Islet precursor cell (in vitro differentiated cells): ENCODE measurements around the gene GMPPB.

Source experiments
- DNase-seq: peaks from one replicate; pipeline ENCODE4 v3.0.0-alpha.2; 2018

GMPPB gene

GRCh38 chr3:49727924-49728361, 4.2 kb upstream of the GMPPB start:
- peak; percentile 41 for DNase-seq

DNA sequence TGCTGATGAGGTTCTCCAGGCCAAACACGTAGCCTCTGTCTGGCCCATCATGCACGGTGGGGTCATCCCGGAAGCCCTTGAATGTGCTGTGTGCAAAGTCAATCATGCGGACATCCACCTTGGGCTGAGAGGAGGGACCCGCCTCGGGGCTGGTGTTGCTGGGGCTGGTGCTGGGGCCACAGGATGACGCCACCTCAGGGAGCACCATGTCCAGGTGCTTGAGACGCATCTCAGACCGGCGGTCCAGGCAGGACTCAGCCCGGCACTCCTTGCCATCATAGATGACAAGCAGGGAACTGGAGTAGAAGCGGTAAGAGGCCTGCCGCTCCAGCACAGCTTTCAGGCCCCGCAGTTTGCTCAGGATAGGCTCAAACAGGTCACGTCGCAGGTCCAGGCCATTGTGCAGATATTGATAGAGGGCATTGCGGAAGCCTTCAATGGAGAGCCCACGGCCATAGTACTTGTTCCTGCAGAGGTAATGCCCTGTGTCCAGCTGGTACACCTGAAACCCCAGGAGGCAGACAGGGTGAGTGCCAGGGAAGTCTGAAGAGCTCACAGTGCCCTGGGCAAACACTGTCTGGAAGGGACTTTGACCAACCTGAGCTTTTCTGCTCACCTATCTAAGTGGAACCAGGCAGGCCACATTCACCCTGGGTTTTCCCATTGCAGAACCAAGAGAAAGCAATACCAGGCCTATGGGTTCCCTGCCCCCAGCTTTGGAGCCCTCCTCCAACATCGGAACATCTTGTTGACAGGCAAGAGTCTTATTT, 3.6 kb upstream of the GMPPB start:
- DNase-seq, result peak; percentile 41

DNA sequence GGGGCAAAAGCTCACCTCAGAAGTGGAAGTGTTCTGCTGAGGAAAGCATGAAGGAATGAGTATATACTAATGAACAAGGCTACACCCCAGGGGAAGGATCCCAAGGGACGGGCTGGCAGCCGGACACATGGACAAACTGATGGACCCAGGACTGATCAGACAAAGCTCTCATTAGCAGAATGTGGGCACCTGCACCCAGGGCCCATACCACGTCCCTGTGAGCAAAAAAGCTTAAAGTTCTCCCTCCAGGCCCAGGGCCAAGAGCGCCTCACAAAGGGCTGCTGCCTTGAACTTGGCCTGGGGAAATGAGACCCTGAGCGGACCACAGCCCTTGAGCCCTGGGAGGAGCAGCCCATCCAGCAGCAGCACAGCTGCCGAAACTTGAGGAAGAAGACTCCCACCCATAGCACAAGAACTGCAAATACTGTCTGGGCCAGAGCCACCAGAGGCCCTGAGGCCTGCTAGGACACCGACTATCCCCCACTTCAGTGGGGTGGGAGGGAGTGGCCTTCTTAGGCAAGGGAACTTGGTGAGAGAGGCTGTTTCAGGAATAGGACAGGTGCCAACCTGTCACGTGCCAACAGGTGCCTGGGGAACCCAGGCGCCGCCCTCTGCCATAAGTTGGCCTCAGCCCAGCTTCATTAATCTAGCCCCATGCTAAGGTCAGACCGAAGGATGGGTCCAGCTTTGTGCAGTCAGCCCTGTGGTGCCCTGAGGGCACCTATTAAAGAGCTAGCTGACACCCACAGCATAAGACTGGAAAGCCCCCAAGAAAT, 2.3 kb upstream of the GMPPB start:
- peak; percentile 45 for DNase-seq

DNA sequence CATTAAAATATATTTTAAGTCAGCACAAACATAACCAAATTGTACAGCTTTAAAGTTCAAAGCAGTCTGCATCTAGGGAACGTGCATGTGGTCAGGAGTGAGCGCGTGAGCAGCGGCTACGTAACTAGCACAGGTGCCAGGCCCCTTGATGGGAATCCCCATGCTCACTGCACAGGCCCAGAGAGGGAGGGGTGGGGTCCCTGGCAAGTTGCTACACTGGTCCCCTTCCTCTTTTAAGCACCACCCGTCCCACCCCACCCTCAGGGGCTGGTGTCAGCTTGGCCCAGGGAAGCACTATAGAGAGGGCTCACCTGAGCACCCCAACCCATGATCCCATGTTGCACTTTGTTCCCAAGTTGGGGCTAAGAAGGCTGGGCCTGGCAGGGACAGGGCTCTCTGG, 835 bp upstream of the GMPPB start:
- peak; percentile 54 for DNase-seq

GRCh38 chr3:49723296-49723627, 489 bp downstream of the GMPPB start:
- DNase-seq, result peak; percentile 74

DNA sequence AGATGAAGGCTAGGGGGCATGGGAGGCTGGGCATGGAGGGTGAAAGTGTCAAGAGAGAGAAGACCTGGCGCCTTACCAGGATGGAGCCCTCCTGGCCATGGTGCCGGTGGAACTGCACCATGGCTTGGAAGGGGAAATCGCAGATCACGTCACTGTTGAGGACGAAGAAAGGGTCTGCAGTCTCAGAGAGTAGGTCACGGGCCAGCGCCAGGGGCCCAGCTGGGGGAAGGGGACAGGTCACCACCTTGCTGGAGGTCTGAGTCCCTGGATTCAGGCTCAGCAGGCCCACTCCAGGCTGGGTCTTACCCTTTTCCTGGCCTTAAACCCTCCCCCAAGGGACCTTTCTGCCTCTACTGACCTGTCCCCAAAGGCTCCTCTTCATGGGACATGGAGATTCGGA, 855 bp downstream of the GMPPB start:
- DNase-seq, result no peak

GRCh38 chr3:49721896-49722781, 1.6 kb downstream of the GMPPB start:
- DNase-seq, result peak; percentile 46

DNA sequence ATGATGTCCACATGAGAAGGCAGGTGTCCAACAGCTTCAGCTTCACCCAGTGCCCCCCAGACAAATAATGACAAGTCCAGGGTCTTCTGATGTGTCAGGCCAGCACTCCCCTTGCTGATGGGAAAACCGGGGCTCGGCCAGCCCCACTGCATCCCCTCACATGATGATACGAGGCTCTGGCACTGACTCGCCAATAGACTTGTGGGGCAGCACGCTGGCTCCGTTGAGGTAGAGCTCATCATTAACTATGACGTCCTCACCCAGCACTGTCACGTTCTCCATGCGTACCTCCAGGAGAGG, 2.2 kb downstream of the GMPPB start:
- peak; percentile 48 for DNase-seq

GRCh38 chr3:49720855-49721595, 2.7 kb downstream of the GMPPB start:
- peak; percentile 49 for DNase-seq

DNA sequence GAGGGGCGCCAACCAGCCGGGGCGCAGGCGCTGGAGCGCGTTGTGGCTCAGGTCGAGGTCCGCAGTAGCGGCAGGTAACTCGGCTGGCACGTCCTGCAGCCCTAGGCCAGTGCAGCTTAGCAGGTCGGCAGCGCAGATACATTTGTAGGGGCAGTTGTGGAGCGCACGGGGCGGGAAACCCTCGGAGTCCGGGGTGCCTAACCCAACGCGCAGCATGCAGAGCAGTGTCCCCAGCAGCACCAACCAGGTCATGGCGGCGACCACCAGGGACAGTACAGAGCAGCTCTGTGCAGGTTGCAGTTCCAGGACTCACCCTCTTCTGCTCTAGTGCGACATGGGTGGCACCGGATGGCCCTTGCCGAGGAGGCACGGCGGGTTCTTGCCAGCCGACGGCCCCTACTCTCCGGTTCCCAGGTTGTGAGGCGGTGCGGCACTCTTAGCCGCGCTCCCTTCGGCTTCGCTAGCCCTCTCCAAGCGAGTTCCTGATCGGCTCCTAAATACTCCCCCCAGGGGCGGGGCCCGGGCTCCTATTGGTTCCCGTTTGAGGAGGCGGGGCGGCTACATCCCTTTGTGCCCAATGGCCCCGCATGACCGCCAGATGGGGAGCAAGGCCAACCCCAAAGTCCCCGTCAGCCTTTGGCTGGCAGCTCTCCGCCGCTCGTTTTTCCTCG, 4.4 kb downstream of the GMPPB start, which contains the start of gene AMIGO3:
AMIGO3 (minus strand) TSS at position 471 of the 671 bp plus-strand sequence; CDS start at position 252, 219 bp downstream.
- DNase-seq, result peak; percentile 96

- peak; percentile 63 for DNase-seq
Observed at GRCh38 chr3:49718858-49719213, 4.9 kb downstream of the GMPPB start.

DNA sequence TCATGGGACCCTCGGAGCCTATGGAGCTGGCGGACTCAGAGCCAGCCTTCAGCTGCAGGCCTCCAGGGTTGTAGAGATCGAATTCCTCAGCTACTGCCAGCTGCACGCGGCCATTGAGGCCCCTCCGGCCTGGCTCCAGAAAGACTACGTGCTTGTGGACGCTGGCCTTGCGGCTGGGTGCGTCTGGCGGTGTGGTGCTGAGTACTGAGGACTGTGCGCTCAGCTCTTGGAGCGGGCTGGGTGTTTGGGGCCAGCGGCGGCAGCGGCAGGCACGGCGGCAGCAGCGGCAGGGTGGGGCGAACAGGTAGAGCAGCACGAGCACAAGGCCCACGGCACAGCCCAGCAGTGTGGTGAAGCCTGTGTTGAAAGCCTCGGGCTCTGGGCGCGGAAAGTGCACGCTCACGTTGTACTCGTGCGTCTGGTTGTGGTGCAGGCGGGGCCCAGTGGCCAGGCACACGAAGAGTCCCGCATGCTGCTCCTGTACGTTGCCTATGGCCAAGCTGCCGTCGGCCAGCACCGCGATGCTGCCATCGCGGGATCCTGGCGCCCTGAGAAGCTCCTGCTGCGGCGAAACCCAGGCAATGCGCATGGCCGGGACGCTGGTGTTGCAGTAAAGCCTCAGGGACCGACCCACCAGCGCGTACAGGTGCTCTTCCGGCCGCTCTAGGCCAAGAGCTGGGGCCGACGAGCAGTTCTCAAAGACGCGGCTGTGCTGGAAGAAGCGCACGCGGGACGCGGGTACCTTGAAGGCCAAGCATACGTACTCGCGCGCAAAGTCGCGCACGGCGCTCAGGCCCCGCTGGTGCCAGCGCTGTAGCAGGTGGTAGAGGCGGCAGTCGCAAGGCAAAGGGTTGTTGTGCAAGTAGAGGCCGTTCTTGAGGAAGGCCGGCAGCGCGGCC, 5.5 kb downstream of the GMPPB start:
- no peak for DNase-seq

DNA sequence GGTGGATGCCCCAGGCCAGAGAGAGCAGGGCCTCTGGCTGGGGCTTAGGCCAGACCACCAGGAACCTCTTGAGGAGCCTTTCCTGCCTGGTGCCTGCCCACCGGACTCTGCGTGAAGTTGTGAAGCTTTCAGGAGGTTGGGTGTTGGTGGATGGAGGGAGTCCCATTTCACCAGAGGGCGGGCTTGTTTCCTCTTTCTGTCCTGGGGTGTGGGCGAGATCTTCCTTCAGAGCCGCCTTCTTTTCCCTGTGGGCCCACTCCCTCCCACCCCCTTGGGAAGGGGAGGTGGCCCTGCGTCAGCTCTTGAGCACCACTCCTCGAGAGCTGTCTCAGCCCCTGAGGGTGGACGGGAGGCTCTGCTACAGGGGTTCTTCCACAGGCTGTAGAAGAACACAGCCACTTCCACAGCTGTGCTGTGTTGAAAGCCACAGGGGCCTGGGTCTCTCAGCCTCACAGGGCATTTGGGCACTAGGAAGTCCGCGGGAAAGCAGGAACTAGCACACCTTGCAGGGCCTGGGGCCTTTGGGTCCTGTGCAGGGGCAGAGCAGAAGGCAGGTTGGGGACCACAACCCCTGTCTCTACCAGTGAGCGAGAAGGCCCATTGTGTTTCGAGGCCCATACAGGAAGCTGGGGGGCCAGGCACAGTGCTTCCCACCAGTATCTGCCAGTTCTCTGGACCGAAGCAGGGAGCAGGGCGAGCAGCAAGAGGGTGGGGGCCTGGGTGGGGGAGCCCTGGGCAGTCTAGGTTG, 6.4 kb downstream of the GMPPB start:
- DNase-seq, result peak; percentile 52

DNA sequence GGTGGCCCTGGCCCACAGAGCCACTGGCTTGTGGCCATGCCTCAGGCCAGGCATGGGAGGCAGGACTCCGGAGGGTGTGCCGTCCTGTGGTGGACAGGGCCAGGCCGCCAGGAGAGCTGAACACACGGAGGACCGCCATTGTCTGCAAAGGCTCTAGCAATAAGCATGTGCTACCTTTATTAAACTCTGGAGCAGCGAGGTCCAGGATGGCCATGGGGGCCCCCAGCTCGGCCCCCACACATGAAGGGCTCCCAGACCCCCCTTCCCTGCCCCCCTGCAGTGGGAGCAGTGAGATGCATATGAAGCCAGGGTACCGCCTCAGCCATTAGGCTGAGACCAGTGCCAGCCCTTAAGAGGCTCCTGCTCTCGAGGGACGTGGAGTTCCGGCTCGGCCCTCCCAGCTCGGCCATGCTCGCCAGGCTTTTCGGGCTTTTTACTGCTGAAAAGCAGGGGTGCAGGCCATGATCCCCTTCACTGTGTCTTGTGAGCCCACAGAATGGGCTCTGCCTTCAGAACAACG, 7.0 kb downstream of the GMPPB start:
- DNase-seq, result peak; percentile 47

GRCh38 chr3:49716169-49716568, 7.6 kb downstream of the GMPPB start:
- DNase-seq, result peak; percentile 31

GRCh38 chr3:49715611-49716121, 8.1 kb downstream of the GMPPB start:
- DNase-seq, result peak; percentile 51

GRCh38 chr3:49714728-49715550, 8.8 kb downstream of the GMPPB start:
- DNase-seq, result peak; percentile 45

- no peak for DNase-seq
Observed at GRCh38 chr3:49713336-49714105, 10.2 kb downstream of the GMPPB start.
